ENCODE measurements around the gene THAP11. TPM values are rescaled to one million over a fixed set of nuclear protein-coding genes. Genes with fewer than 3 reads are reported as not detected.

THAP11 gene
- total RNA-seq, 3 donors from 2014 or later (not counting 1 experiment from before 2014, with no cell fraction given), result 25.5 to 35.8 (median 30.3) TPM

- DNase-seq (no peak), ATAC-seq (no peak)
- no peak overlapping the region for H3K4me3 ChIP-seq (ENCODE audit: low read length)
- H3K4me1 ChIP-seq (ENCODE audit: control insufficient read depth, insufficient read depth, low read length), result peaks cover 24% of the 10 kb centered on the region
- no peaks in the 10 kb centered on the region for H3K27me3 ChIP-seq (ENCODE audit: control insufficient read depth, insufficient read depth, low read length)
- Mint-ChIP-seq H3K36me3 (no peaks in the 10 kb centered on the region), H3K9me3 (no peaks in the 10 kb centered on the region), H3K27me3 (ENCODE audit: low read depth in 2 of 2) (no peaks in the 10 kb centered on the region), H3K4me1 (peaks cover 27 to 37% of the 10 kb centered on the region in 2 donors), H3K27ac (peak overlapping the region; percentile 90), H3K4me3 (peak overlapping the region; percentile 92)
- H3K9me3 ChIP-seq (ENCODE audit: control insufficient read depth, insufficient read depth, low read length), result no peaks in the 10 kb centered on the region
- TF ChIP-seq CTCF (IDR thresholded peaks at IDR 0.05), result no peak
- no peak overlapping the region for H3K27ac ChIP-seq (ENCODE audit: low read length)
- intact Hi-C loops (cut with micrococcal nuclease), result no loop called here
- 88% methylated on average over 3 of the region's 3 CpGs for WGBS (ENCODE audit: insufficient coverage)
- H3K36me3 ChIP-seq (ENCODE audit: control insufficient read depth, insufficient read depth, low read length), result peaks cover 37% of the 10 kb centered on the region
These were observed 32.3 kb downstream of the THAP11 start for GRCh38 chr16:67874372-67874771.

GRCh38 chr16:67877064-67877463 lies 34.9 kb downstream of the THAP11 start:
- peaks cover 58% of the 10 kb centered on the region for H3K36me3 ChIP-seq (ENCODE audit: control insufficient read depth, insufficient read depth, low read length)
- no peak for DNase-seq
- no peak overlapping the region for H3K27ac Mint-ChIP-seq
- H3K4me3 Mint-ChIP-seq, result no peak overlapping the region
- H3K27ac ChIP-seq (ENCODE audit: low read length), result no peak overlapping the region
- no peaks in the 10 kb centered on the region for H3K9me3 Mint-ChIP-seq
- no peak for ATAC-seq
- H3K36me3 Mint-ChIP-seq, result no peaks in the 10 kb centered on the region
- no peak for TF ChIP-seq CTCF (IDR thresholded peaks at IDR 0.05)
- WGBS (ENCODE audit: insufficient coverage), result 98% methylated on average over 9 of the region's 11 CpGs
- no peaks in the 10 kb centered on the region for H3K9me3 ChIP-seq (ENCODE audit: control insufficient read depth, insufficient read depth, low read length)
- no peaks in the 10 kb centered on the region for H3K27me3 ChIP-seq (ENCODE audit: control insufficient read depth, insufficient read depth, low read length)
- H3K27me3 Mint-ChIP-seq (ENCODE audit: low read depth in 2 of 2), result no peaks in the 10 kb centered on the region
- intact Hi-C loops (cut with micrococcal nuclease), result no loop called here
- H3K4me1 Mint-ChIP-seq, result peaks cover 27 to 37% of the 10 kb centered on the region in 2 donors
- H3K4me3 ChIP-seq (ENCODE audit: low read length), result no peak overlapping the region
- H3K4me1 ChIP-seq (ENCODE audit: control insufficient read depth, insufficient read depth, low read length), result peaks cover 21% of the 10 kb centered on the region

- no peak for TF ChIP-seq CTCF (IDR thresholded peaks at IDR 0.05)
- 92% methylated on average over 6 of the region's 6 CpGs for WGBS (ENCODE audit: insufficient coverage)
These were observed 36.1 kb downstream of the THAP11 start for GRCh38 chr16:67878232-67878631.

GRCh38 chr16:67878846-67879245 lies 36.7 kb downstream of the THAP11 start:
- TF ChIP-seq CTCF (IDR thresholded peaks at IDR 0.05), result no peak
- WGBS (ENCODE audit: insufficient coverage), result 98% methylated on average over 9 of the region's 9 CpGs
- no peak overlapping the region for H3K4me3 Mint-ChIP-seq
- no peaks in the 10 kb centered on the region for H3K9me3 Mint-ChIP-seq
- ATAC-seq, result no peak
- H3K9me3 ChIP-seq (ENCODE audit: control insufficient read depth, insufficient read depth, low read length), result no peaks in the 10 kb centered on the region
- H3K4me1 Mint-ChIP-seq, result peaks cover 23 to 28% of the 10 kb centered on the region in 2 donors
- no peak overlapping the region for H3K27ac ChIP-seq (ENCODE audit: low read length)
- no peaks in the 10 kb centered on the region for H3K27me3 ChIP-seq (ENCODE audit: control insufficient read depth, insufficient read depth, low read length)
- intact Hi-C loops (cut with micrococcal nuclease), result no loop called here
- no peak overlapping the region for H3K27ac Mint-ChIP-seq
- no peak for DNase-seq
- peaks cover 7% of the 10 kb centered on the region for H3K4me1 ChIP-seq (ENCODE audit: control insufficient read depth, insufficient read depth, low read length)
- no peaks in the 10 kb centered on the region for H3K36me3 Mint-ChIP-seq
- no peak overlapping the region for H3K4me3 ChIP-seq (ENCODE audit: low read length)
- peaks cover 75% of the 10 kb centered on the region for H3K36me3 ChIP-seq (ENCODE audit: control insufficient read depth, insufficient read depth, low read length)
- H3K27me3 Mint-ChIP-seq (ENCODE audit: low read depth in 2 of 2), result no peaks in the 10 kb centered on the region

More at GRCh38 chr16:67878232-67878631, 36.1 kb downstream of the THAP11 start:
- H3K27ac Mint-ChIP-seq, result no peak overlapping the region
- Histone ChIP-seq H3K36me3 (ENCODE audit: control insufficient read depth, insufficient read depth, low read length) (peaks cover 68% of the 10 kb centered on the region), H3K9me3 (ENCODE audit: control insufficient read depth, insufficient read depth, low read length) (no peaks in the 10 kb centered on the region), H3K27me3 (ENCODE audit: control insufficient read depth, insufficient read depth, low read length) (no peaks in the 10 kb centered on the region), H3K4me3 (ENCODE audit: low read length) (no peak overlapping the region), H3K4me1 (ENCODE audit: control insufficient read depth, insufficient read depth, low read length) (peaks cover 13% of the 10 kb centered on the region), H3K27ac (ENCODE audit: low read length) (no peak overlapping the region)
- H3K27me3 Mint-ChIP-seq (ENCODE audit: low read depth in 2 of 2), result no peaks in the 10 kb centered on the region
- no peak overlapping the region for H3K4me3 Mint-ChIP-seq
- H3K9me3 Mint-ChIP-seq, result no peaks in the 10 kb centered on the region
- DNase-seq (no peak), ATAC-seq (no peak)
- peaks cover 27 to 30% of the 10 kb centered on the region in 2 donors for H3K4me1 Mint-ChIP-seq
- intact Hi-C loops (cut with micrococcal nuclease), result no loop called here
- no peaks in the 10 kb centered on the region for H3K36me3 Mint-ChIP-seq

Data from natural killer cell (primary cell).